ENCODE data around the gene TPRKB. TPM values are rescaled to one million over a fixed set of nuclear protein-coding genes. Genes with fewer than 3 reads are reported as not detected.
"Not testable (repeated sequence)": the region's sequence is repeated elsewhere in the genome, so short reads cannot be mapped to it uniquely, and the experiment has no call there.

TPRKB gene
- total RNA-seq, 2 experiments from 2014 or later, result 32.9 TPM

- DNase-seq, result no peak
- H3K27ac Mint-ChIP-seq, result no peak overlapping the region
- ChIA-PET POLR2A (no interaction called here), CTCF (interaction anchor here (0.6 to 1.4 kb wide), 2 partner anchors 15 to 381 kb away, joined by 3 to 5 read pairs; partner anchors contain the start of gene DUSP11)
- H3K36me3 Mint-ChIP-seq (ENCODE audit: low read depth), result peaks cover 53% of the 10 kb centered on the region
- H3K27me3 Mint-ChIP-seq, result no peaks in the 10 kb centered on the region
- H3K4me3 Mint-ChIP-seq, result no peak overlapping the region
- no peaks in the 10 kb centered on the region for H3K9me3 Mint-ChIP-seq
- no peaks in the 10 kb centered on the region for H3K4me1 Mint-ChIP-seq
Measured at GRCh38 chr2:73764945-73765344, 27.8 kb upstream of the TPRKB start.

- H3K9me3 Mint-ChIP-seq, result no peaks in the 10 kb centered on the region
- no peaks in the 10 kb centered on the region for H3K4me1 Mint-ChIP-seq
- no peak overlapping the region for H3K27ac Mint-ChIP-seq
- ChIA-PET POLR2A (no interaction called here), CTCF (no interaction called here)
- DNase-seq, result no peak
- peaks cover 41% of the 10 kb centered on the region for H3K36me3 Mint-ChIP-seq (ENCODE audit: low read depth)
- no peaks in the 10 kb centered on the region for H3K27me3 Mint-ChIP-seq
- H3K4me3 Mint-ChIP-seq, result no peak overlapping the region
Measured at GRCh38 chr2:73762571-73762970, 25.4 kb upstream of the TPRKB start.

DNA sequence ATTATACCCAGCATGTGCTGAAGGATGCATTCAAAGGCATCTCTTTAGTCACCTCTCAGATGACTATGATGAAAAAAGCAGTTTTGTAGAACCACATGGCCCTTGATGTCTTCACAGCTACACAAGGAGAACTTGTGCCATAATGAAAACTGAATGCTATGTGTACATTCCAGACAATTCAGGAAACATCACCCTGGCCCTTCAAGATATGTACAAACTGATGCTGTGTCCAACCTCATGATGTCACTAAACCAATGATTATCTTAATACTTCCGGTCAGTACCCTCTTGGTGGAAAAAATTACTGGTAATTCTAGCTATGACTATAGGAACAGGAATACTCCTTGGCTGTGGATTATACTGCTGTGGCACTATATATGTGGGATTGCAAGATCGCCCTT, 22.8 kb upstream of the TPRKB start:
- H3K4me1 Mint-ChIP-seq, result no peaks in the 10 kb centered on the region
- CTCF ChIA-PET, result no interaction called here

GRCh38 chr2:73759285-73759764, 22.2 kb upstream of the TPRKB start:
- peaks cover 3% of the 10 kb centered on the region for H3K9me3 Mint-ChIP-seq
- no peak for DNase-seq
- CTCF ChIA-PET, result no interaction called here
- POLR2A ChIA-PET, result no interaction called here
- H3K27me3 Mint-ChIP-seq, result no peaks in the 10 kb centered on the region
- H3K4me3 Mint-ChIP-seq, result no peak overlapping the region
- no peaks in the 10 kb centered on the region for H3K4me1 Mint-ChIP-seq
- no peak overlapping the region for H3K27ac Mint-ChIP-seq
- peaks cover 26% of the 10 kb centered on the region for H3K36me3 Mint-ChIP-seq (ENCODE audit: low read depth)

More for the DNA sequence above, 22.8 kb upstream of the TPRKB start:
- Mint-ChIP-seq H3K27ac (no peak overlapping the region), H3K27me3 (no peaks in the 10 kb centered on the region), H3K4me3 (no peak overlapping the region), H3K36me3 (ENCODE audit: low read depth) (peaks cover 25% of the 10 kb centered on the region), H3K9me3 (no peaks in the 10 kb centered on the region)
- POLR2A ChIA-PET, result no interaction called here
- no peak for DNase-seq

- CTCF ChIA-PET, result interaction anchor here (1.2 kb wide), 2 partner anchors 8 to 27 kb away, joined by 3 to 6 read pairs; no protein-coding TSS in a partner anchor
- DNase-seq, POLR2A ChIA-PET, H3K27me3 Mint-ChIP-seq, H3K9me3 Mint-ChIP-seq, H3K27ac Mint-ChIP-seq, H3K4me3 Mint-ChIP-seq, H3K4me1 Mint-ChIP-seq: not testable (repeated sequence)
- H3K36me3 Mint-ChIP-seq (ENCODE audit: low read depth), result peaks cover 19% of the 10 kb centered on the region
Measured at GRCh38 chr2:73754332-73754731, 17.2 kb upstream of the TPRKB start.

- Mint-ChIP-seq H3K27ac (no peak overlapping the region), H3K4me1 (peaks cover 16% of the 10 kb centered on the region), H3K36me3 (ENCODE audit: low read depth) (peaks cover 45% of the 10 kb centered on the region), H3K4me3 (no peak overlapping the region), H3K9me3 (peaks cover 2% of the 10 kb centered on the region), H3K27me3 (no peaks in the 10 kb centered on the region)
- no peak for DNase-seq
- ChIA-PET CTCF (interaction anchor here (0.6 kb wide), 2 partner anchors 12 to 32 kb away, joined by 3 read pairs; partner anchors contain the start of gene TPRKB), POLR2A (interaction anchor here (1.0 to 4.2 kb wide), 2 partner anchors 12 to 456 kb away, joined by 3 to 17 read pairs; partner anchors contain the start of gene TPRKB)
Measured at GRCh38 chr2:73749314-73749713, 12.2 kb upstream of the TPRKB start.

DNA sequence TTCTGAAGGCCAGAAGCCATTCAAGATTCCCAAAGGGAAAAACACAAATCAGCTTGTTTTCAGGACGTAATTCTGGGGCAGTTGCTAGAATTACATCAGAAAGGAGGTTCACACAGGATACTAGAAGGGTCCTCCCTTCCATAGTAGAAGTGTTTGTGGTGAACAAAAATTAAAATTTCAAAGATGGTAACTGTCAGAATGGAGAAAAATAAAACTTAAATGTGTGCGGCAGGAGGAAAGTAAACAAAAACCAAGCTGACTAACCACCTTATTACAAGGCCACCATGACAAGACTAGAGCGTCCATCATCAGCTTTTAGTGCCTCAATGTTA, 9.7 kb upstream of the TPRKB start:
- H3K27ac Mint-ChIP-seq, result no peak overlapping the region
- H3K4me1 Mint-ChIP-seq, result peaks cover 16% of the 10 kb centered on the region
- no peaks in the 10 kb centered on the region for H3K27me3 Mint-ChIP-seq
- no peak overlapping the region for H3K4me3 Mint-ChIP-seq
- H3K36me3 Mint-ChIP-seq (ENCODE audit: low read depth), result peaks cover 48% of the 10 kb centered on the region
- H3K9me3 Mint-ChIP-seq, result no peaks in the 10 kb centered on the region
- ChIA-PET CTCF (interaction anchor here (1.1 to 1.9 kb wide), 2 partner anchors 8 to 9 kb away, joined by 3 to 7 read pairs; partner anchors contain the start of gene TPRKB), POLR2A (interaction anchor here (4.2 kb wide), 1 partner anchor 9 kb away, joined by 17 read pairs; the partner anchor contains the start of gene TPRKB)
- DNase-seq, result no peak

DNA sequence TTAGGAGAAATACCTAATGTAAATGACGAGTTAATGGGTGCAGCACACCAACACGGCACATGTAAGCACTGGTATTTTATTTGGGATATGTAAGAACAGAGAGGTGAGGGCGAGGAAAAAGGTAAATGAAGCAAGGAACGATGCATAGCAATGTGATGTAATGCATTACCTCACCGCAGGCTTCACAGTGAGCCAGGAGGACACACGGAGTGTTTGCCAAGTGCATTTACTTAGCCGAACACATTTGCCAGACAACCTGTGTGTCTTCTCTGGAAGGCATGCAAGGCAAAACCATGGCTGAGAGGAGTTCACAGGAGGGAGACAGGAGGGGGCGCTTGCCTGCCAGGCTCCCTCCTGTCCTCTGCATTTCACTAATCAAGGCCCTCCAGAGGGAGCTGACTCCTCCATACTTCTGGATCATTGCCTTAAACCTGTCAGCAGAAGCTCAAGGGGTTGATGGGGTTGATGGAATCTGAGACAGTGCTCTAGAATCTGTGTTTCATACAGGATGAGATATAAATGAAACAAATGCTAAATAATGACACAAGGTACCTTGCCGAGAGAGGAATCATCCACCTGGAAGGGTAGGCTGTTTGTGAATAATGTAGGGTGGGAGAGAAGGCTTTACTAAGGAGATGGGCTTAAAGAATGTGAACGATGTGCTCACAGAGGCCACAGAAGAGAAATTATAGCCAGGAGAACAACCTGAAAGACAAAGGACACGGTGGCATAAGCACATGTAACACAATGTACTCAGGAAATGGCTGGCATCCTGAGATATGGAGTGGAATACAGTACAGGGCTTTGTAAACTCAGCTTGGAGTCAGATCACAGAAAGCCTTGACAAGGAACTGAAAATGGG, 9.1 kb upstream of the TPRKB start:
- no peak for DNase-seq
- H3K36me3 Mint-ChIP-seq (ENCODE audit: low read depth), result peaks cover 51% of the 10 kb centered on the region
- H3K9me3 Mint-ChIP-seq, result no peaks in the 10 kb centered on the region
- H3K4me1 Mint-ChIP-seq, result peaks cover 16% of the 10 kb centered on the region
- no peak overlapping the region for H3K27ac Mint-ChIP-seq
- H3K4me3 Mint-ChIP-seq, result no peak overlapping the region
- H3K27me3 Mint-ChIP-seq, result no peaks in the 10 kb centered on the region
- ChIA-PET POLR2A (interaction anchor here (4.2 kb wide), 1 partner anchor 9 kb away, joined by 17 read pairs; the partner anchor contains the start of gene TPRKB), CTCF (interaction anchor here (1.1 to 1.9 kb wide), 2 partner anchors 9 kb away, joined by 3 to 7 read pairs; partner anchors contain the start of gene TPRKB)

GRCh38 chr2:73740767-73741166, 3.6 kb upstream of the TPRKB start:
- peaks cover 19% of the 10 kb centered on the region for H3K4me1 Mint-ChIP-seq
- H3K27me3 Mint-ChIP-seq, result no peaks in the 10 kb centered on the region
- CTCF ChIA-PET, result no interaction called here
- peaks cover 35% of the 10 kb centered on the region for H3K36me3 Mint-ChIP-seq (ENCODE audit: low read depth)
- POLR2A ChIA-PET, result no interaction called here
- no peak overlapping the region for H3K27ac Mint-ChIP-seq
- peaks cover 3% of the 10 kb centered on the region for H3K9me3 Mint-ChIP-seq
- H3K4me3 Mint-ChIP-seq, result no peak overlapping the region
- DNase-seq, result no peak

- POLR2A ChIA-PET, result no interaction called here
- H3K27ac Mint-ChIP-seq, result no peak overlapping the region
- DNase-seq, result no peak
Measured at GRCh38 chr2:73739101-73739500, 2.0 kb upstream of the TPRKB start.

DNA sequence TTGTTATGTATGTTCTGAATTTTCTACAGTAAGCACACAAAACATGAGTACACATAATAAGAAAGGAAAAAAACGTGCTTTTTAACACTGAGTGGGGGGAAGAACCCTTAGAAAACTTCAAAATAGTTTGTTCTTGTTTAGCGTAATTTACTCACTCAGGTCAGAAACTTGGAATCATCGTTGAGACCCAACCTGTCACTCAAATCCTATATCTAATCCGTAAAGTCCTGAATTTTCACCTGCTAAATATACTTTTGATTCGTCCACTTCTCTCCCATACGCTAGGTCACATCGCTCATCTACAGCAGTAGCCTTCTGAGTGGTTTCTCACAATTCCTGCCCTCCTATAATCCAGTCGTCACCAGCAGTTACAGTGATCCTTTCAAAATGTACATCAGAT, 767 bp downstream of the TPRKB start:
- ChIA-PET POLR2A (interaction anchor here (0.8 to 2.3 kb wide), 16 partner anchors 8 to 793 kb away, joined by 3 to 17 read pairs (median 7); partner anchors contain the start of genes ALMS1, AUP1, CCT7 and DGUOK), CTCF (interaction anchor here (0.5 to 1.3 kb wide), 3 partner anchors 27 to 655 kb away, joined by 3 to 4 read pairs (median 3); partner anchors contain the start of gene STAMBP)
- Mint-ChIP-seq H3K4me3 (peak overlapping the region; percentile 97), H3K9me3 (peaks cover 3% of the 10 kb centered on the region), H3K27me3 (no peaks in the 10 kb centered on the region), H3K4me1 (peaks cover 20% of the 10 kb centered on the region), H3K27ac (peak overlapping the region; percentile 91), H3K36me3 (ENCODE audit: low read depth) (peaks cover 43% of the 10 kb centered on the region)
- no peak for DNase-seq

More at GRCh38 chr2:73739101-73739500, 2.0 kb upstream of the TPRKB start:
- Mint-ChIP-seq H3K36me3 (ENCODE audit: low read depth) (peaks cover 29% of the 10 kb centered on the region), H3K9me3 (peaks cover 3% of the 10 kb centered on the region), H3K4me3 (no peak overlapping the region), H3K4me1 (peaks cover 20% of the 10 kb centered on the region), H3K27me3 (no peaks in the 10 kb centered on the region)
- CTCF ChIA-PET, result no interaction called here

DNA sequence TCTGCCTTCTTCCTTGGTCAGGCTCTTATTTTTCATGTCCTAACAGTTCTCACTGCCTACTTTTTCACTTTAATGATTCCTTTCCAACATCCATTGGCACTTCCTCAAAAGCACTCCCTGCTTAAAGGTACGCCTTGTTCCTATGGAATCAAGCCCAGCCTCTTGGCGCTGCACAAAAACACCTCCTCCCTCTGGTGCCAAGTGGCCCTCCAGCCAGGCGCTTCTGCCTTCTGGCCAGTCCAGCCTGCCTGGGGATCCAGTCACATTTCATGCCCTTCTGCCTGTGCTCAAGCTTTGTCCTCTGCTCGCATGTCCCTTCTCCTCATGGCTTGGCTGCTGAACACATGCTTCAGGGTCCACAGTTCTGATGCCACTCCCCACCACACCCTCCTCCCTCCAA, 6.3 kb downstream of the TPRKB start:
- Mint-ChIP-seq H3K27ac (no peak overlapping the region), H3K4me1 (peaks cover 1% of the 10 kb centered on the region), H3K9me3 (no peaks in the 10 kb centered on the region), H3K4me3 (no peak overlapping the region), H3K36me3 (ENCODE audit: low read depth) (peaks cover 57% of the 10 kb centered on the region), H3K27me3 (no peaks in the 10 kb centered on the region)
- ChIA-PET CTCF (no interaction called here), POLR2A (no interaction called here)
- no peak for DNase-seq

DNA sequence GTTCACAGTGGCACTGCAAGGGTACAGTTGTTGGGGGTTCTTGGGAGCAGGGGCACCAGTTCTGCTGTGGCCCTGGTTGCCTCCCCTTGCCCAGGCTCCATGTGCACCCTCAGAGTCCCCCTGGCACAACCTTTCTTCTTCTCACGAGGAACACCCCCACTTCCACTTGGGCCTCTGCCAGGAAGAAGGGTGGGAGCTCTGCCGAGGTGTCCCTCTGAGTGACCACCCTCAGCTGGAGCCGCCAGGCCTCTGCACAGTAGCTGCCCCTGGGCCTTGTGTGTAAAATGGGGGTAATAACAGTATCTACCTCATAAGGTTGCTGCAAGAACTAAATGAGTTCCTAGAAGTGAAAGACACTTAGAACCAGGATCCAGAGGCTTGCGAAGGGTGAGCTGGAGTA, 8.4 kb downstream of the TPRKB start:
- POLR2A ChIA-PET, result interaction anchor here (0.7 kb wide), 1 partner anchor 8 kb away, joined by 3 read pairs; the partner anchor contains the start of gene TPRKB
- CTCF ChIA-PET, result no interaction called here
- peaks cover 52% of the 10 kb centered on the region for H3K36me3 Mint-ChIP-seq (ENCODE audit: low read depth)
- no peaks in the 10 kb centered on the region for H3K9me3 Mint-ChIP-seq
- DNase-seq, result no peak
- H3K4me3 Mint-ChIP-seq, result no peak overlapping the region
- no peaks in the 10 kb centered on the region for H3K4me1 Mint-ChIP-seq
- H3K27me3 Mint-ChIP-seq, result no peaks in the 10 kb centered on the region
- H3K27ac Mint-ChIP-seq, result no peak overlapping the region

Data from activated CD4-positive, alpha-beta memory T cell treated with anti-CD3 and anti-CD28 coated beads, Interleukin-2, amount 10 ng/mL, durations not matched to agents 7 days and 5 days (primary cell).